ENCODE measurements around the gene MELK. TPM values are rescaled to one million over a fixed set of nuclear protein-coding genes. Genes with fewer than 3 reads are reported as not detected.

Gene MELK
- total RNA-seq, 2 donors from 2014 or later: 1.1 to 21.0 TPM

GRCh38 chr9:36640771-36641381 lies 68.2 kb downstream of the MELK start:
- no peak for DNase-seq (ENCODE audit: low spot score)
- intact Hi-C loops (cut with DNase I): no loop called here
- TF ChIP-seq POLR2A (IDR thresholded peaks at IDR 0.05): no peak
- TF ChIP-seq, protein P1, sequence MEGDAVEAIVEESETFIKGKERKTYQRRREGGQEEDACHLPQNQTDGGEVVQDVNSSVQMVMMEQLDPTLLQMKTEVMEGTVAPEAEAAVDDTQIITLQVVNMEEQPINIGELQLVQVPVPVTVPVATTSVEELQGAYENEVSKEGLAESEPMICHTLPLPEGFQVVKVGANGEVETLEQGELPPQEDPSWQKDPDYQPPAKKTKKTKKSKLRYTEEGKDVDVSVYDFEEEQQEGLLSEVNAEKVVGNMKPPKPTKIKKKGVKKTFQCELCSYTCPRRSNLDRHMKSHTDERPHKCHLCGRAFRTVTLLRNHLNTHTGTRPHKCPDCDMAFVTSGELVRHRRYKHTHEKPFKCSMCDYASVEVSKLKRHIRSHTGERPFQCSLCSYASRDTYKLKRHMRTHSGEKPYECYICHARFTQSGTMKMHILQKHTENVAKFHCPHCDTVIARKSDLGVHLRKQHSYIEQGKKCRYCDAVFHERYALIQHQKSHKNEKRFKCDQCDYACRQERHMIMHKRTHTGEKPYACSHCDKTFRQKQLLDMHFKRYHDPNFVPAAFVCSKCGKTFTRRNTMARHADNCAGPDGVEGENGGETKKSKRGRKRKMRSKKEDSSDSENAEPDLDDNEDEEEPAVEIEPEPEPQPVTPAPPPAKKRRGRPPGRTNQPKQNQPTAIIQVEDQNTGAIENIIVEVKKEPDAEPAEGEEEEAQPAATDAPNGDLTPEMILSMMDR (IDR thresholded peaks at IDR 0.05): no peak
- no peak for TF ChIP-seq POLR2AphosphoS5 (IDR thresholded peaks at IDR 0.05)
- Histone ChIP-seq H3K4me1 (replicated peaks) (no peaks in the 10 kb centered on the region), H3K4me3 (no peak overlapping the region), H3K27ac (no peak overlapping the region), H3K36me3 (no peaks in the 10 kb centered on the region), H3K9me3 (no peaks in the 10 kb centered on the region), H3K27me3 (replicated peaks; ENCODE audit: insufficient read depth) (no peaks in the 10 kb centered on the region)
- WGBS: 96% methylated on average over 6 of the region's 6 CpGs

DNA sequence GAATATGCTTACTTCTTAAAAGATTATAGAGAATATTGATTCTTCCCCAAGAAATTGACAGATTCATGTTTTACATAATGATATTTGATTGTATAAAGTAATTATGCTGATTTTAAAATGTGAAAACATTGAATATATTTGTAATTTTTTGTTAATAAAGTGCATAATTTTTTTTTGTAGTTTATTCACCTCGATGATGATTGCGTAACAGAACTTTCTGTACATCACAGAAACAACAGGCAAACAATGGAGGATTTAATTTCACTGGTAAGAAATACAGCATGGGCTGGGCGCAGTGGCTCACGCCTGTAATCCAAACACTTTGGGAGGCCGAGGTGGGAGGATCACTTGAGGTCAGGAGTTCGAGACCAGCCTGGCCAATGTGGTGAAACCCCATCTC lies 70.1 kb downstream of the MELK start:
- TF ChIP-seq POLR2AphosphoS5 (IDR thresholded peaks at IDR 0.05): no peak
- TF ChIP-seq, protein P1 (IDR thresholded peaks at IDR 0.05): no peak
- no peak for TF ChIP-seq POLR2A (IDR thresholded peaks at IDR 0.05)
- H3K4me3 ChIP-seq: no peak overlapping the region
- H3K4me1 ChIP-seq (replicated peaks): no peaks in the 10 kb centered on the region
- H3K36me3 ChIP-seq: no peaks in the 10 kb centered on the region
- no peak for DNase-seq (ENCODE audit: low spot score)
- no peaks in the 10 kb centered on the region for H3K9me3 ChIP-seq
- no peak overlapping the region for H3K27ac ChIP-seq
- WGBS: 95% methylated on average over 6 of the region's 6 CpGs
- intact Hi-C loops (cut with DNase I): no loop called here
- H3K27me3 ChIP-seq (replicated peaks; ENCODE audit: insufficient read depth): no peaks in the 10 kb centered on the region

- DNase-seq (ENCODE audit: low spot score): no peak
- H3K4me1 ChIP-seq (replicated peaks): no peaks in the 10 kb centered on the region
- H3K36me3 ChIP-seq: no peaks in the 10 kb centered on the region
- 93% methylated on average over 7 of the region's 7 CpGs for WGBS
- no peak overlapping the region for H3K27ac ChIP-seq
- H3K27me3 ChIP-seq (replicated peaks; ENCODE audit: insufficient read depth): no peaks in the 10 kb centered on the region
- TF ChIP-seq POLR2A (IDR thresholded peaks at IDR 0.05) (no peak), POLR2AphosphoS5 (IDR thresholded peaks at IDR 0.05) (no peak)
- TF ChIP-seq, protein P1 (IDR thresholded peaks at IDR 0.05): no peak
- H3K4me3 ChIP-seq: no peak overlapping the region
- no peaks in the 10 kb centered on the region for H3K9me3 ChIP-seq
- intact Hi-C loops (cut with DNase I): no loop called here
Observed at GRCh38 chr9:36656842-36657241, 84.1 kb downstream of the MELK start.

DNA sequence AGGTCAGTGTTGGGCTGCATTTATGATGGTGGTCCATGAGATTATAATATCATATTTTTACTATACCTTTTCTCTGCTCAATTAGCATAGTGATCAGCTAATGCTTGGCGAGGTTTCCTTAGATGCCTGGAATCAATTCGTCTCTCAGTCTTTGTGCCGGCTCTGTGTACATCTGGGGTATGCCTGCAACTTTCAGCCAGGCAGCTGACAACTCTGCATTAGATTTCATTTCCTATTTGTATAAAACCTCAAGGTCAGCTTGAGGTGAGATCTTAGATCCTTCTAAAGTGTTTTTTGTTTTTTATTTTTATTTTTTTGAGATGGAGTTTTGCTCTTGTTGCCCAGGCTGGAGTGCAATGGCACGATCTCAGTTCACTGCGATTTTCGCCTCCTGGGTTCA lies 86.8 kb downstream of the MELK start:
- Histone ChIP-seq H3K27me3 (replicated peaks; ENCODE audit: insufficient read depth) (no peaks in the 10 kb centered on the region), H3K4me3 (no peak overlapping the region), H3K4me1 (replicated peaks) (no peaks in the 10 kb centered on the region), H3K36me3 (no peaks in the 10 kb centered on the region), H3K9me3 (no peaks in the 10 kb centered on the region), H3K27ac (no peak overlapping the region)
- TF ChIP-seq POLR2A (IDR thresholded peaks at IDR 0.05): no peak
- TF ChIP-seq POLR2AphosphoS5 (IDR thresholded peaks at IDR 0.05): no peak
- TF ChIP-seq, protein P1 (IDR thresholded peaks at IDR 0.05): no peak
- intact Hi-C loops (cut with DNase I): no loop called here
- 90% methylated on average over 6 of the region's 6 CpGs for WGBS
- DNase-seq (ENCODE audit: low spot score): no peak

GRCh38 chr9:36664806-36665205 lies 92.1 kb downstream of the MELK start:
- no peaks in the 10 kb centered on the region for H3K9me3 ChIP-seq
- intact Hi-C loops (cut with DNase I): no loop called here
- H3K36me3 ChIP-seq: no peaks in the 10 kb centered on the region
- 68% methylated on average over 1 of the region's 1 CpG for WGBS
- DNase-seq (ENCODE audit: low spot score): no peak
- no peak overlapping the region for H3K4me3 ChIP-seq
- TF ChIP-seq POLR2AphosphoS5 (IDR thresholded peaks at IDR 0.05) (no peak), POLR2A (IDR thresholded peaks at IDR 0.05) (no peak)
- TF ChIP-seq, protein P1 (IDR thresholded peaks at IDR 0.05): no peak
- H3K27me3 ChIP-seq (replicated peaks; ENCODE audit: insufficient read depth): no peaks in the 10 kb centered on the region
- no peak overlapping the region for H3K27ac ChIP-seq
- H3K4me1 ChIP-seq (replicated peaks): no peaks in the 10 kb centered on the region

All from prostate gland (tissue), 2 donors.